Epithelial cell of proximal tubule (primary cell): ENCODE data around the gene PRPSAP2. TPM values are rescaled to one million over a fixed set of nuclear protein-coding genes. Genes with fewer than 3 reads are reported as not detected.

Source experiments
- DNase-seq: peaks from one replicate; pipeline ENCODE4 v3.0.0-alpha.2; 2011; ENCODE audit warnings: low read depth
- H3K4me3 ChIP-seq: 2 replicates; pipeline ENCODE4 v1.5.1; 2011; ENCODE audit warnings: low read depth, mild to moderate bottlenecking, low read length
- total RNA-seq: library from RNA; depleted of rRNA; stranded (reverse); fragments of >200 nt; gene quantifications from 2 replicates; pipeline ENCODE4 v1.2.3, GENCODE V29; 2015
- TF ChIP-seq, protein P1 (sequence below): conservative IDR thresholded peaks from 2 replicates; pipeline ENCODE4 v1.5.1; 2012; ENCODE audit warnings: low read depth, mild to moderate bottlenecking, low read length

PRPSAP2 gene
- total RNA-seq, 1 donor from 2014 or later = 20.5 TPM

DNA sequence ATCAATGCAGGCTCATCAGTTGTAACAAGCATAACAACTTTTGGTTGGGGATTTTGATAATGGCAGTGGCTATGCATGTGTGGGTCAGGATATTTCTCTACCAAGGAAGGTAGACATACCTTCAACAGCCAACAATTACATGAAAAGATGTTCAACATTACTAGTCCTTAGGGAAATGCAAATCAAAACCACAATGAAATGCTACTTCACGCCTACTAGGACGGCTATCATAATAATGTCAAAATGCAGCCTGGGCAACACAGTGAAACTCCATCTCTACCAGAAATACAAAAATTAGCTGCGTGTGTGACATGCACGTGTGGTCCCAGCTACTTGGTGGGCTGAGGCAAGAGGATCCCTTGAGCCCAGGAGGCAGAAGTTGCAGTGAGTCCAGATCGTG, 86.7 kb downstream of the PRPSAP2 start:
- TF ChIP-seq, protein P1, sequence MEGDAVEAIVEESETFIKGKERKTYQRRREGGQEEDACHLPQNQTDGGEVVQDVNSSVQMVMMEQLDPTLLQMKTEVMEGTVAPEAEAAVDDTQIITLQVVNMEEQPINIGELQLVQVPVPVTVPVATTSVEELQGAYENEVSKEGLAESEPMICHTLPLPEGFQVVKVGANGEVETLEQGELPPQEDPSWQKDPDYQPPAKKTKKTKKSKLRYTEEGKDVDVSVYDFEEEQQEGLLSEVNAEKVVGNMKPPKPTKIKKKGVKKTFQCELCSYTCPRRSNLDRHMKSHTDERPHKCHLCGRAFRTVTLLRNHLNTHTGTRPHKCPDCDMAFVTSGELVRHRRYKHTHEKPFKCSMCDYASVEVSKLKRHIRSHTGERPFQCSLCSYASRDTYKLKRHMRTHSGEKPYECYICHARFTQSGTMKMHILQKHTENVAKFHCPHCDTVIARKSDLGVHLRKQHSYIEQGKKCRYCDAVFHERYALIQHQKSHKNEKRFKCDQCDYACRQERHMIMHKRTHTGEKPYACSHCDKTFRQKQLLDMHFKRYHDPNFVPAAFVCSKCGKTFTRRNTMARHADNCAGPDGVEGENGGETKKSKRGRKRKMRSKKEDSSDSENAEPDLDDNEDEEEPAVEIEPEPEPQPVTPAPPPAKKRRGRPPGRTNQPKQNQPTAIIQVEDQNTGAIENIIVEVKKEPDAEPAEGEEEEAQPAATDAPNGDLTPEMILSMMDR = no peak
- no peak overlapping the region for H3K4me3 ChIP-seq
- DNase-seq = no peak

DNA sequence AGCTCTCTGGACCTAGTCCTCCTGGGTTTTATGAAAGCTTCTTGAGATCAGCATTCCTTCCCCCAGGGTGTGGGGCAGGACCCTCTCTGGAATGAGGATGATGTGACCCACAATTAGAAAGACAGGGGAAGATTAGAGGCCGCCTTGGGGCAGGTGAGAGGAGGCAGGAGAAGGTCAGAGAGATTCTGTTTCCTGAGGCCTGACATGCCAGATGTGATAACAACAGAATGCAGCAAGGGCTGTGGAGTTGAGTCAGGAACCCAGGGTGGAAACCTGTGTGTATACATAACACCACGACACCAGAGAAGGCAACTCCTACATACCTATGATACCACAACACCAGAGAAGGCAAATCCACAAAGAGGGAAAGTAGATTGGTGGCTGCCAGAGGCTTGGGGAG, 88.6 kb downstream of the PRPSAP2 start:
- H3K4me3 ChIP-seq = no peak overlapping the region
- no peak for DNase-seq
- TF ChIP-seq, protein P1 = no peak

DNA sequence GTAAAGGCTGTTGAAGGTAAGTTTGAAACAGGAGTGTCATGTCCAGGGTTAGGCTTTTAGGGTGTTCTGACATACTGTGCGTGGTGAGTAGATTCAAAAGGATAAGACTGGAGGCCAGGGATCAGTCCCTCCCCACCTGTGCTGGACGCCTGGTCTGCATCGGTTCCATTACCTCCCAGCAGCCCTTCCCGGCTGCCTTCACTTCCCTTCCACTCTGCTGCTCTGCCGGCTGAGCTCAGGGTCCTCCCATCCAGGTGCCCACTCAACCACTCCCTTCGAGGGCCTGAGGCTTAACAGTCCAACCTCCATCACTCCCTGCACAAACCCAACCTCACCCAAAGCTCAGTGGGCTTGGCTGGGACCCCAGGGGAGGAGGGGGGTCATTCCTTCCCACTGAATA, 89.9 kb downstream of the PRPSAP2 start:
- H3K4me3 ChIP-seq = no peak overlapping the region
- TF ChIP-seq, protein P1 = no peak
- no peak for DNase-seq

DNA sequence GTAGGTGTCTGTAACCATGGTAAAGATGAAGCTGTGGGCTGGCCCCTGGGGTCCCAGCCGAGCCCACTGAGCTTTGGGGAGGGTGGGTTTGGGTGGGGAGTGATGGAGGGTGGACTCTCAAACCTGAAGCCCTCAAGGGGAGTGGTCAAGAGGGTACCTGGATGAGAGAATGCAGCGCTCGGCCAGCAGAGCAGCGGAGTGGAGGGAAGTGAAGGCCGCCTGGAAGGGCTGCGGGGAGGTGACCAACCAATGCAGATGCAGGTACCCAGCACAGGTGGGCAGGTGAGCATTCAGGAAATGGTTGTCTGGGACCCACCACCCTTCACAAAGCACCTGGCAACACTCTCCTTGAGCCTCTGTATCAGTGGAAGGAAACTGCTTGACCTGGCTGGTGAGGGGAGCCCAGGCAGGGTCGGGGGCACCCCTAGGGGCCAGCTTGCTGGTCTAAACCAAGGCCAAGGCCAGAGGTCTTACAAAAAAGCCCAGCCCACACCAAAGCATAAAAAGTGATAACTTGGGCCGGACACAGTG, 90.6 kb downstream of the PRPSAP2 start:
- TF ChIP-seq, protein P1 = no peak
- no peak for DNase-seq
- H3K4me3 ChIP-seq = no peak overlapping the region

DNA sequence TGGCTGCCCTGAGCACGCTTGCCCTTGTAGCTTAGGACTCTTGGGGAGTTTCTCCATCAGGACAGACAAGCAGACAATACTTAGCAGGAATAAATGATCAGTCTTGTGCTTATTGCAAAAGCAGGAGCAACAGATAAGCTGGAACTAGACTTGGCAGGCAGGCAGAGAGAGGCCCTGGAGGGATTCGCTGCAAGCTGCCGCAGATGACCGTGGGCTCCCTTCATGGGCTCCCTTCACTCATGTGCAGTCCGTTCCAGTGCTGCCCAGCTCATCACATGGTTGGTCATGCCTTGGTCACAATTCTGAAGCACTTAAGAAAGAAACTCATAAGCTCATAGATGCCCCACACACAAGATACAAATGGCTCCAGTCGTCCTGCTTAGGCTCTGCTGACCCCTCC, 91.6 kb downstream of the PRPSAP2 start:
- no peak overlapping the region for H3K4me3 ChIP-seq
- TF ChIP-seq, protein P1 = no peak
- DNase-seq = no peak

DNA sequence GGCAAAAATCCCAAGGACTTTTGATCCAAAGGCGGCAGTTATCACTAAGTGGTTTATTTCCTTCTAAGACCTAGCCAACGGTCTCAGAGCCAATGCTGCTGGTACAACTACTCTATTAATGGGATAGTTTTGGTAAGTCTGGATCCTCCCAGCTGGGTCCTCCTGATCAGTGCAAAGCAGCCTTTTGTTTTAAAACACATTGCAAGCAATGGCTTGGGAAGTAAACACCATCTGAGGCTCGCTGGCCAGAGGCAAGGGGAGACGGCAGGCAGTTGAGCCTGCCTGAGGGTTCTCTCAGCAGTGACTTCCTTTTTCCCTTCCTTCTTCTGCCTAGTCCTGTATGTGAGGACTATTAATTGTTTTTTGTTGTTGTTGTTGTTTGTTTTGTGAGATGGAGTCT, 92.4 kb downstream of the PRPSAP2 start:
- DNase-seq = no peak
- TF ChIP-seq, protein P1 = no peak
- no peak overlapping the region for H3K4me3 ChIP-seq
